NCI-H226 (cell line): ENCODE results near the gene ELFN1.

Experiments used
- DNase-seq: peaks from one replicate; pipeline ENCODE4 v3.0.0-alpha.2; 2015

Gene ELFN1

GRCh38 chr7:1729183-1729582 is 59.1 kb downstream of the ELFN1 start:
- DNase-seq: no peak

GRCh38 chr7:1729773-1730172 is 59.7 kb downstream of the ELFN1 start:
- DNase-seq: no peak

GRCh38 chr7:1732072-1732471 is 62.0 kb downstream of the ELFN1 start:
- no peak for DNase-seq

GRCh38 chr7:1732645-1733044 is 62.6 kb downstream of the ELFN1 start:
- no peak for DNase-seq

- DNase-seq: no peak
Observed at GRCh38 chr7:1733206-1733907, 63.3 kb downstream of the ELFN1 start.

- no peak for DNase-seq
Observed at GRCh38 chr7:1733908-1734730, 64.0 kb downstream of the ELFN1 start.

GRCh38 chr7:1735262-1735661 is 65.2 kb downstream of the ELFN1 start:
- no peak for DNase-seq

- DNase-seq: no peak
Observed at GRCh38 chr7:1735806-1736483, 65.9 kb downstream of the ELFN1 start.

- DNase-seq: no peak
Observed at GRCh38 chr7:1736484-1736817, 66.4 kb downstream of the ELFN1 start.

GRCh38 chr7:1736830-1737229 is 66.8 kb downstream of the ELFN1 start:
- no peak for DNase-seq

- no peak for DNase-seq
Observed at GRCh38 chr7:1737523-1737922, 67.4 kb downstream of the ELFN1 start.

- no peak for DNase-seq
Observed at GRCh38 chr7:1737956-1738355, 67.9 kb downstream of the ELFN1 start.

GRCh38 chr7:1738511-1738910 is 68.4 kb downstream of the ELFN1 start:
- no peak for DNase-seq

- no peak for DNase-seq
Observed at GRCh38 chr7:1738956-1739355, 68.9 kb downstream of the ELFN1 start.

GRCh38 chr7:1739593-1739992 is 69.5 kb downstream of the ELFN1 start:
- DNase-seq: no peak

- no peak for DNase-seq
Observed at GRCh38 chr7:1740214-1740613, 70.1 kb downstream of the ELFN1 start.

GRCh38 chr7:1741246-1741645 is 71.2 kb downstream of the ELFN1 start:
- no peak for DNase-seq

GRCh38 chr7:1741751-1742554 is 71.9 kb downstream of the ELFN1 start:
- no peak for DNase-seq

GRCh38 chr7:1742555-1743303 is 72.7 kb downstream of the ELFN1 start:
- no peak for DNase-seq

GRCh38 chr7:1743481-1744230 is 73.6 kb downstream of the ELFN1 start:
- DNase-seq: no peak

GRCh38 chr7:1744296-1745017 is 74.4 kb downstream of the ELFN1 start:
- DNase-seq: no peak
